Dendritic cell treated with granulocyte-macrophage colony-stimulating factor and Interleukin-4, amounts not matched to agents 40 ng/mL and 50 ng/mL, for 4 days (primary cell): ENCODE data around the gene CPSF6.
"Not testable (repeated sequence)": the region's sequence is repeated elsewhere in the genome, so short reads cannot be mapped to it uniquely, and the experiment has no call there.

ENCODE experiments used
- H3K27ac Mint-ChIP-seq: one replicate; pipeline ENCODE4 v1.8.0; 2022; ENCODE audit warnings: mild to moderate bottlenecking, mixed read lengths
- H3K27me3 Mint-ChIP-seq: one replicate; pipeline ENCODE4 v1.8.0; 2022; ENCODE audit warnings: mild to moderate bottlenecking, mixed read lengths
- H3K36me3 Mint-ChIP-seq: one replicate; pipeline ENCODE4 v1.8.0; 2022; ENCODE audit warnings: low read depth, mixed read lengths
- H3K4me1 Mint-ChIP-seq: one replicate; pipeline ENCODE4 v1.8.0; 2022; ENCODE audit warnings: low read depth, mixed read lengths
- H3K4me3 Mint-ChIP-seq: one replicate; pipeline ENCODE4 v1.8.0; 2022; ENCODE audit warnings: mild to moderate bottlenecking, moderate library complexity, mixed read lengths
- H3K9me3 Mint-ChIP-seq: one replicate; pipeline ENCODE4 v1.8.0; 2022; ENCODE audit warnings: mixed read lengths
- intact Hi-C: fragments of 100-400 bp; cut with micrococcal nuclease; formaldehyde crosslinking; loops from one replicate; pipeline ENCODE4 v1.15.0; 2022

Gene CPSF6

DNA sequence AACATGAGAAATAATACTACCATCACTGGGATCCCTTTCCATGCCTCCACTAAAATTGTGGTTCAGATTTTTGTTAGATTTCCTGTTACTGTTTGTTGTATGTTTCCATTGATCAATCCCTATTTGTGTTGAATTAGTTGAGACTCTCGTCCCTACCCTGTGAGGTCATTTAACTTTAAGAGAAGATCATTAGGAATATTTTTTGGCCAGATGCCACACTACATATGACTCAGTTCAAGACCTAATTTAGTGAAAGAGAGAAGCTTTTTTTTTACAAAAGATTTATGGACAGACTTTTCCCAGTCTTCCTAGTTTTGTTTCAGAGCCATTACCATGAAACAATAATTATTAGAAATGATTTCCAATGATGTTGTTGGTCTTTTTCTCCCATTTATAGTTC, 35.5 kb downstream of the CPSF6 start:
- intact Hi-C loops = no loop called here
- H3K27me3 Mint-ChIP-seq = no peaks in the 10 kb centered on the region
- no peaks in the 10 kb centered on the region for H3K9me3 Mint-ChIP-seq
- peaks cover 13% of the 10 kb centered on the region for H3K4me1 Mint-ChIP-seq
- H3K4me3 Mint-ChIP-seq = no peak overlapping the region
- H3K27ac Mint-ChIP-seq = no peak overlapping the region
- peaks cover 9% of the 10 kb centered on the region for H3K36me3 Mint-ChIP-seq

DNA sequence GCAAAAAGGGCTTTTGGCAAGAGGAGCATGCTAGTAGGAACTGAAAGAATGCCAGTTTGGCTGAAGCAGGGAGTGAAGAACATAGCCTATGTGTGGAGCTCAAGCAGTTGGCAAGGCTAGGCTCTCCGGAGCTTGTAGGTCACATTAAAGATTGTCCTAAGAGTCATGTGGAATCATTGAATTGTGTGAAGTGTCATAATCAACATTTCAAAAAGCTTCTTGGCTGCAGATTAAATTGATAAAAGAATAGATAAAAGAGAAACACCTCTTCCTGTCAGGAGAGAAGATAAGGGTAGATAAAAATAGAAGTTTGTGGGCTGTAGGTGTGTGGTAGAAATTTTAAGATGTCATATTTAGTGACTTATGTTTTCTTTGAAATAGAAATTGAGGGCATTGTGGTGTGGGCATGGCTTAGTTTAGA, 36.1 kb downstream of the CPSF6 start:
- peak overlapping the region; percentile 50 for H3K27ac Mint-ChIP-seq
- no peak overlapping the region for H3K4me3 Mint-ChIP-seq
- no peaks in the 10 kb centered on the region for H3K9me3 Mint-ChIP-seq
- no peaks in the 10 kb centered on the region for H3K27me3 Mint-ChIP-seq
- H3K36me3 Mint-ChIP-seq = peaks cover 9% of the 10 kb centered on the region
- H3K4me1 Mint-ChIP-seq = peaks cover 13% of the 10 kb centered on the region
- intact Hi-C loops = no loop called here

DNA sequence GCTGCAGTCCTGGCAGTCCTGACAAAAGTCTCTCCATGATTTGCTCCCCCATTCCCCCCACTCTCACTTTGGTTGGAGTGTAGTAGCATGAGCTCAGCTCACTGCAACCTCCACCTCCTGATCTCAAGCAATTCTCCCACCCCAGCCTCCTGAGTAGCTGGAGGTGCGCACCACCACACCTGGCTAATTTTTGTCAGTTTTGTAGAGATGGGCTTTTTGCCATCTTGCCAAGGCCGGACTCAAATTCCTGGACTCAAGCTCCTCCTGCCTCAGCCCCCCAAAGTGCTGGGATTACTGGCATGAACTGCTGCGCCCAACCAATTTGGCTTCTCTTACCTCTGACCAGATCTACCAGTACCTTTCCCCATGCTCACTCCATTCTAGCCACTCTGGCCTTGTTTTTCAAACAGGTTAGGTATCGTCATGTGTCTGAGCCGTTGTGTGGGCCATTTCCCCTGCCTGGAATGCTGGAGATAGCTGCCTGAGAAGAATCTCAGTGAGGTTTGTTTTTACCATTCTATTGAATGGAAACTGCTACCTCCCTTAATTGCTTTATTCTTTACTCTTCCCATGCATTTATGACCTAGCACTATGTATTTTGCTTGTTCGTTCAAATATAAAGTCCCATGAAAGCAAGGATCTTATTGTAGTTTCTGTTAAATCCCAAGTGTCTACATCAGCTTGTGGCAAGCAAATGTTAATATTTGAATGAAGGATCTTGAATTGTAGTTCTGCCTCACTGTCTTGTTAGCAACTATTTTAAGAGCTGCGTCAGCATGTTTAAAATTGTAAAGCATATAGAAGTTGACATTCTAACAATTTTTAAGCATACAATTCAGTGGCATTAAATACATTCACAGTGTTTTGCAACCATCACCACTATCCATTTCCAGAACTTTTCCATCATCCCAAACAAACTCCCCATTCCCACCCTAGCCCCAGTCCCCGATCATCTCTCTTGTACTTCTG, 39.7 kb downstream of the CPSF6 start:
- peaks cover 23% of the 10 kb centered on the region for H3K4me1 Mint-ChIP-seq
- H3K9me3 Mint-ChIP-seq = no peaks in the 10 kb centered on the region
- peaks cover 7% of the 10 kb centered on the region for H3K27me3 Mint-ChIP-seq
- intact Hi-C loops = no loop called here
- H3K27ac Mint-ChIP-seq = no peak overlapping the region
- no peaks in the 10 kb centered on the region for H3K36me3 Mint-ChIP-seq
- no peak overlapping the region for H3K4me3 Mint-ChIP-seq

DNA sequence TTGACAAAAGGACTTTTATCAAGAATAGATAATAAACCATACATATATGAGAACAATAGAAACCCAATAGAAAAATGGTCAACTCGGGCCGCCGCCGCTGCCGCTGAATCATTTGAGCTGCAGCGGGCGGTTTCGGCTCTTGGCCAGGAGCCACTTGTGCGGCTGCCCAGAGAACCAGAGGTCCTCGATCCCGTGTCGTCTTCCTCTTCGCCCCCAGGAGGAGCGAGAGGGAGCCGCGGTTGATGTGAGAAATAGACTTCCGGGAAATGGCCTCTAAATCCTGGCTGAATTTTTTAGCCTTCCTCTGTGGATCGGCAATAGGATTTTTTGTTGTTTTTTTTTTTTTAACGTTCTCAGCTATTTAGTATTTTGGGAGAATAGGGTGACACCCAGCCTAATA, 44.8 kb downstream of the CPSF6 start:
- Mint-ChIP-seq H3K27ac (no peak overlapping the region), H3K27me3 (peaks cover 30% of the 10 kb centered on the region), H3K4me3 (peak overlapping the region; percentile 50), H3K9me3 (no peaks in the 10 kb centered on the region), H3K4me1 (peaks cover 10% of the 10 kb centered on the region), H3K36me3 (no peaks in the 10 kb centered on the region)
- intact Hi-C loops = no loop called here

DNA sequence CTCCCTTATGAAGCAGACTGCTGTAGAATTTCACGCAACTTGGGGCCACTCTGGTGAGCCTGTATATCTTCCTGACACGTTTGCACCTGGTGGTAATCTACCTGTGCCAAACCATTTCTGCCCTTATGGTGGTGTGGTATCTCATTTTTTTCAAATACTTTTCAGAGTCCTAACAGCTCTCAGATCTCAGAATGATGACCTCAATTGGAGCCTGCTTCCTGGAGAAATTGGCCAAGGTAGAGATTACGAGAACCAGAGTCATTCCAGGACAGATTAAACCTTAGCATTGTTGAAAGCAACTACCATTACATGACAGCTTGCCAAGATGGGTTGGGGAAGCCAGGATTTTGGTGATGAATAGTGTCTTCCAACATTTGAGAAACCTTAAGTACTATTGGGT, 48.2 kb downstream of the CPSF6 start:
- no peak overlapping the region for H3K4me3 Mint-ChIP-seq
- H3K36me3 Mint-ChIP-seq = no peaks in the 10 kb centered on the region
- no peak overlapping the region for H3K27ac Mint-ChIP-seq
- intact Hi-C loops = no loop called here
- peaks cover 28% of the 10 kb centered on the region for H3K4me1 Mint-ChIP-seq
- peaks cover 30% of the 10 kb centered on the region for H3K27me3 Mint-ChIP-seq
- no peaks in the 10 kb centered on the region for H3K9me3 Mint-ChIP-seq

DNA sequence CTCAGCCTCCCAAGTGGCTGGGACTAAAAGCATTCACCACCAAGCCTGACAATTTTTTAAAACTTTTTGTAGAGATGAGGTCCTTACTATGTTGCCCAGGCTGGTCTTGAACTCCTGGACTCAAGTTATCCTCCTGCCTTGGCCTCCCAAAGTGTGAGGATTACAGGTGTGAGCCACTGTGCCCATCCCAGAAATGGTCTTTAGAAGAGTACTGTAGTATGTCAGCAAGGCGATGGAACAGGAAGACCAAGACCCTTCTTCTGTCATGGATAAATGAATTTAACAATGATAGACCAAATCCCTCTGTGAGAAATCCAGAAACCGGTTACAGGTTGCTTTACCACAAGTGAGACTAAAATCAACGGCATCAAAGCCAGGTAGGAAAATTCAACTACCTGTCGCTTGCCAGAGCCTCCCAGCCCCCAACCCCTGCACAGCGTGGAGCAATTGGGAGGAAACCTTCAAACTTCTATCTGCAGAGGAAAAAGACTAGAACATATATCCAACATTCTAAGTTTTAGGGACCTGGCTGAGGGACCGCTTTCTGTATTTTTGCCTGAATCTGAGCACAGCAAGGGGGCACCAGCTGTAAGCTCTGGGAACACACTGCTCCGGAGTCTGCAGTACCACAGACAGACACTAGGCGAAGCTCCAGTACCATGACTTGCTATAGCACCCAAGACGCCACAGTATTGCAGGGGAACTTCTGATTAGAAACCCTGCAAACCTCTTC, 51.3 kb downstream of the CPSF6 start:
- H3K27me3 Mint-ChIP-seq = peaks cover 17% of the 10 kb centered on the region
- H3K4me1 Mint-ChIP-seq = peaks cover 30% of the 10 kb centered on the region

DNA sequence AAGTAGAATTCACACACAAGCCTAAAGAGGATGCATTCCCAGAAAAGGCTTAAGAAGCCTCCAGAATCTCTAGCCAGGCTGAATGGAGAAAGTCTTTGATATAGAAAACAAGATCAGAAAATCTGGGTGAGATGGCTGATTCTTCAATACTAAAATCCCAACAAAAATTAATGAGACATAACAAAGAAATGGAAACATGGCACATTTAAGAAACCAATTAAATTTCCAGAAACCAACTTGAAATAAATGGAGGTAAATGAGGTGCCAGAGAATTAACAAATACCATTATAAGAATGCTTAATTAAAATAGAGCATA, 51.9 kb downstream of the CPSF6 start:
- H3K27ac Mint-ChIP-seq = peak overlapping the region; percentile 13
- no peaks in the 10 kb centered on the region for H3K36me3 Mint-ChIP-seq
- intact Hi-C loops = loop anchor here (1.0 to 2.0 kb wide), 3 partner anchors 58 to 279 kb away; partner anchors contain the start of gene LYZ
- H3K9me3 Mint-ChIP-seq = no peaks in the 10 kb centered on the region
- peaks cover 13% of the 10 kb centered on the region for H3K27me3 Mint-ChIP-seq
- H3K4me1 Mint-ChIP-seq = peaks cover 34% of the 10 kb centered on the region
- no peak overlapping the region for H3K4me3 Mint-ChIP-seq

More for the DNA sequence above, 51.3 kb downstream of the CPSF6 start:
- intact Hi-C loops = loop anchor here (1.0 to 2.0 kb wide), 3 partner anchors 58 to 280 kb away; partner anchors contain the start of gene LYZ
- no peak overlapping the region for H3K4me3 Mint-ChIP-seq
- H3K27ac Mint-ChIP-seq = peak overlapping the region; percentile 13
- no peaks in the 10 kb centered on the region for H3K9me3 Mint-ChIP-seq
- H3K36me3 Mint-ChIP-seq = no peaks in the 10 kb centered on the region

DNA sequence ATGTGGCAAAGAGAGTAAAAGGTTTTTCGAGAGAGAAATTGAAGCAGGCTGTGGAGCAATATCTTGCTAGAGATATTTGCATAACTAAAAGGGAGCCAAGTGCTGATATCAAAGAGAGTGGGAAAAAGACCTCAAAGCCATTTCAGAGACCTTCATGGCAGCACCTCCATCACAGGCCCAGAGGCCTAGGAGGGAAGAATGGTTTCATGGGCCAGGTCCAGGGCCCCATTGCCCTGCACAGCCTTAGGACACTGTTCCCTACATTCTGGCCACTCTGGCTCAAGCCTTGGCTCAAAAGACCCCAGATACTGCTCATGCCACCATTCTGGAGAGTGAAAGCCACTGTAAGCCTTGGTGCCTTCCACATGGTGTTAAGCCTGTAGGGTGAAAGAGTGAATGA, 58.8 kb downstream of the CPSF6 start:
- Mint-ChIP-seq H3K27me3 (no peaks in the 10 kb centered on the region), H3K27ac (no peak overlapping the region), H3K36me3 (no peaks in the 10 kb centered on the region), H3K9me3 (peaks cover 5% of the 10 kb centered on the region), H3K4me3 (no peak overlapping the region), H3K4me1 (peaks cover 17% of the 10 kb centered on the region)
- intact Hi-C loops = no loop called here

DNA sequence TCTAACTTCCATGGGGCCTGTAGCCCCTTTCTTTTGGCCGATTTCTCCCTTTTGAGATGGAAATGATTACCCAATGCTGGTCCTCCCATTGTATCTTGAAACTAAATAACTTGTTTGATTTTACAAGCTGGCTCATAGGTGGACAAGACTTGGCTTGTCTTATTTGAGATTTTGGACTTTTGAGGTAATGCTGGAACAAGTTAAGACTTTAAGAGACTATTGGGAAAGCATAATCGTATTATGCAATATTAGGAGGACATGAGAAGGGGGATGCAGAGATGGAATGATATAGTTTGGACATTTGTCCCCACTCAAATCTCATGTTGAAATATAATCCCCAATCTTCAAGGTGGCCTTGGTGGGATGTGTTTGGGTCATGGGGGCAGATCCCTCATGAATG, 59.6 kb downstream of the CPSF6 start:
- Mint-ChIP-seq H3K27me3 (no peaks in the 10 kb centered on the region), H3K27ac (no peak overlapping the region), H3K36me3 (no peaks in the 10 kb centered on the region), H3K4me3 (no peak overlapping the region), H3K9me3 (peaks cover 5% of the 10 kb centered on the region), H3K4me1 (peaks cover 11% of the 10 kb centered on the region)
- intact Hi-C loops = no loop called here

DNA sequence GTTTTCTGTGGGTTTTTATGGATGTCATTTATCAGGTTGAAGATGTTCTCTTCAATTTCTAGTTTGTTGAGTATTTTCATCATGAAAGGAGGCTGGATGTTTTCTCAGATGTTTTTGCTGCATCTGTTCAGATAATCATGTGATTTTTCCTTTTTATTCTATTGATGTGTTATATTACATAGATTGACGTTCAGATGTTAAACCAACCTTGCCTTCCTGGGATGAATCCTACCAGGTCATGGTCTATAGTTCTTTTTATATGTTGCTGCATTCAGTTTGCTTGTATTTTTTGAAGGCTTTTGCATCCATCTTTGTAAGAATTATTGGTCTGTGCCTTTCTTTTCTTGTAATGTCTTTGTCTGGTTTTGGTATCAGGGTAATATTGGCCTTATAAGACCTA, 64.9 kb downstream of the CPSF6 start:
- H3K4me3 Mint-ChIP-seq = no peak overlapping the region

DNA sequence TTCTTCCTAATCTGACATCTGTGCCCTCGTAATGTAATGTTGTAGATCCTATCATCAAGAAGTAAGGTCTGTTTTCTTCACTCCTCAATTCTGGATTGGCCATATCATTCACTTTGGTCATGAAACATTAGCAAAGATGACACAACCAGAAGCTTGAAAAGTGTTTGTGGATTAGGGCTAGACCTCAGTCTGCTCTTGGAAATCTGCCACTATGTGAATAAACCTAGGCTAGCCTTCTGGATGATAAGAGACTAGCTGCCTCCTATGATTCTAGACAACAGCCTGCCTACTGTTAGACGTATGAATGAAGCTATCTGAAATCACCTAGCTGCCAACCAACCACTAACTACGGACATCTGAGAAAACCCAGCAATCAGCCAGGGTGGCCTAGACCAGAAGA, 70.1 kb downstream of the CPSF6 start:
- peaks cover 5% of the 10 kb centered on the region for H3K36me3 Mint-ChIP-seq
- no peak overlapping the region for H3K4me3 Mint-ChIP-seq
- H3K27ac Mint-ChIP-seq = no peak overlapping the region
- H3K27me3 Mint-ChIP-seq = no peaks in the 10 kb centered on the region
- peaks cover 12% of the 10 kb centered on the region for H3K9me3 Mint-ChIP-seq
- peaks cover 9% of the 10 kb centered on the region for H3K4me1 Mint-ChIP-seq
- intact Hi-C loops = no loop called here

More for the DNA sequence above, 64.9 kb downstream of the CPSF6 start:
- intact Hi-C loops = no loop called here
- Mint-ChIP-seq H3K4me1 (no peaks in the 10 kb centered on the region), H3K27ac (no peak overlapping the region), H3K27me3 (no peaks in the 10 kb centered on the region), H3K36me3 (peaks cover 5% of the 10 kb centered on the region), H3K9me3 (peaks cover 17% of the 10 kb centered on the region)

DNA sequence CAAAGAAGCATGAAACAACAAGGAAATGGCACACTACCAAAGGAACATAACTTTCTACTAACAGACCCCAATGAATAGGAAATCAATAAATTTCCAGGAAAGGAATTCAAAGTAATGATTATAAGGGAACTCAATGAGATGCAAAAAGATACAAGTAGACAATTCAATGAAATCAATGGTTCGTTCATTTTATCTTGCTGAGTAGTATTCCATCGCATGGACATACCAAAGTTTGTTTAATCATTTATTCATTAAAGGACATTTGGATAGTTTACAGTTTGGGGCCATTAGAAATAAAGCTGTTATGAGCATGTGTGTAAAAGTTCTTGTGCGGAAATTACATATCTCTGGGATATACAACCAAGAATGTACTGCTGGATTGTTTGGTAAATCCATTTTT, 73.8 kb downstream of the CPSF6 start:
- intact Hi-C loops = no loop called here
- Mint-ChIP-seq H3K27ac (no peak overlapping the region), H3K4me3 (no peak overlapping the region), H3K9me3 (peaks cover 20% of the 10 kb centered on the region), H3K4me1 (peaks cover 9% of the 10 kb centered on the region), H3K36me3 (no peaks in the 10 kb centered on the region), H3K27me3 (no peaks in the 10 kb centered on the region)

DNA sequence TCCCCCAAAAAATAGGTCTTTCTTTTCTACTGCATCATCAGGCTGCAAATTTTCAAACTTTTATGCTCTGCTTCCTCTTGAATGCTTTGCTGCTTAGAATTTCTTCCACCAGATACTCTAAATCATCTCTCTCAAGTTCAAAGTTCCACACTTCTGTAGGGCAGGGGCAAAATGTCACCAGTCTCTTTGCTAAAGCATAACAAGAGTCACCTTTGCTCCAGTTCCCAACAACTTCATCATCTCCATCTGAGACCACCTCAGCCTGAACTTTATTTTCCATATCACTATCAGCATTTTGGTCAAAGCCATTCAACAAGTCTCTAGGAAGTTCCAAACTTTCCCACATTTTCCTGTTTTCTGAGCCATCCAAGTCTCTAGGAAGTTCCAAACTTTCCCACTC, 77.4 kb downstream of the CPSF6 start:
- H3K36me3 Mint-ChIP-seq, H3K4me3 Mint-ChIP-seq, intact Hi-C loops, H3K27me3 Mint-ChIP-seq, H3K27ac Mint-ChIP-seq: not testable (repeated sequence)
- peaks cover 25% of the 10 kb centered on the region for H3K9me3 Mint-ChIP-seq
- peaks cover 19% of the 10 kb centered on the region for H3K4me1 Mint-ChIP-seq

DNA sequence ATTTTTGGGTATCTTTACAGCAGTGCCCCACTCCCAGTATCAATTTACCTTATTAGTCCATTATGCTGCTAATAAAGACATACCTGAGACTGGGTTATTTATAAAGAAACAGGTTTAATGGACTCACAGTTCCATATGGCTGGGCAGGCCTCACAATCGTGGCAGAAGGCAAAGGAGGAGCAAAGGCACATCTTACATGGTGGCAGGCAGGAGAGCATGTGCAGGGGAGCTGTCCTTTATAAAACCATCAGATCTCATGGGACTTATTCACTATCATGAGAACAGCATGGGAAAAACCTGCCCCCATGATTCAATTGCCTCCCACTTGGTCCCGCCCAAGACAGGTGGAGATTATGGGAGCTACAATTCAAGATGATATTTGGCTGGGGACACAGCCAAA, 77.9 kb downstream of the CPSF6 start:
- Mint-ChIP-seq H3K4me1 (peaks cover 20% of the 10 kb centered on the region), H3K9me3 (peaks cover 25% of the 10 kb centered on the region)
- H3K36me3 Mint-ChIP-seq, H3K27me3 Mint-ChIP-seq, H3K27ac Mint-ChIP-seq, H3K4me3 Mint-ChIP-seq, intact Hi-C loops: not testable (repeated sequence)
